Right lobe of liver (tissue), 4 donors: ENCODE results near the gene CAPZA2.

Experiments
- POLR2A ChIP-seq: fragments of 450-650 bp; IDR thresholded peaks from one replicate; pipeline ENCODE4 v1.6.1; 2017; ENCODE audit warnings: antibody characterized with exemption, mild to moderate bottlenecking
- TF ChIP-seq, protein P1 (sequence below), 4 donors: fragments of 200-600 bp in 3 of 4; fragments of 450-650 bp in 1 of 4; IDR thresholded peaks; one replicate each; pipeline versions ENCODE4 v1.5.1 to v1.8.0; 2016 to 2022; ENCODE audit warnings: antibody characterized with exemption in 4 of 4, mild to moderate bottlenecking in 2 of 4
- donor health status: DM: no; HTN: no; CAD: no.
- donor health status: DM: no; HTN: no; CAD: no.
- donor health status: DM: no; HTN: yes; CAD: no.

DNA sequence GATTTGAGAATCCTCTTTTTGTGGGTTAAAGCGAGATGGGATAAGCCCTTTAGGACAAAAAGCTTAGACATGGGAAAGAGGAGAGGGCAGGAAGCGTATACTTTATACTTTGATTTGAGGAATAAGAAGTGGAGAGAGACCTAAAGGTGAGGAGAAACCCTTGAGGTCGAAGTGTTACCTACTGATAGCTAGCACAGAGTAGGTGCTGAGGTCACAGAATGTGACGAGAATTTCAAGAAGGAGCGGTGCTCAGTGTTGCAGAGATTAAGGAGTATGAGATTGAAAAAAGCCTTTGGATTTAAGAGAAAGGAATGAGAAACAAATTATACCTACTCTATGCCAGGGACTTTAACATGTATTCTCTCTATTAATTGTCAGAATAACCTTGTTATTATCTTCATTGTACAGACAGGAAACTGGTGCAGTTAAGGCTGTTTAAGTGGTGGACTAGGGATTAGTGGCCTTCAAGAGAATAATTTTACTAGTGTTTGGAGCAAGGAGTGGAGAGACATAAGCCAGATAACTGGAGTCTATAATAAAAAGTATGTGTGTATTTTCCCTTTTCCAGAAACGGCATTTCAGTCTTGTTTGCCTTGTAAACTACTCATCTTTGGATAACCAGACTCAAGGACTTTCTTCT lies 8.8 kb downstream of the CAPZA2 start:
- TF ChIP-seq, protein P1, sequence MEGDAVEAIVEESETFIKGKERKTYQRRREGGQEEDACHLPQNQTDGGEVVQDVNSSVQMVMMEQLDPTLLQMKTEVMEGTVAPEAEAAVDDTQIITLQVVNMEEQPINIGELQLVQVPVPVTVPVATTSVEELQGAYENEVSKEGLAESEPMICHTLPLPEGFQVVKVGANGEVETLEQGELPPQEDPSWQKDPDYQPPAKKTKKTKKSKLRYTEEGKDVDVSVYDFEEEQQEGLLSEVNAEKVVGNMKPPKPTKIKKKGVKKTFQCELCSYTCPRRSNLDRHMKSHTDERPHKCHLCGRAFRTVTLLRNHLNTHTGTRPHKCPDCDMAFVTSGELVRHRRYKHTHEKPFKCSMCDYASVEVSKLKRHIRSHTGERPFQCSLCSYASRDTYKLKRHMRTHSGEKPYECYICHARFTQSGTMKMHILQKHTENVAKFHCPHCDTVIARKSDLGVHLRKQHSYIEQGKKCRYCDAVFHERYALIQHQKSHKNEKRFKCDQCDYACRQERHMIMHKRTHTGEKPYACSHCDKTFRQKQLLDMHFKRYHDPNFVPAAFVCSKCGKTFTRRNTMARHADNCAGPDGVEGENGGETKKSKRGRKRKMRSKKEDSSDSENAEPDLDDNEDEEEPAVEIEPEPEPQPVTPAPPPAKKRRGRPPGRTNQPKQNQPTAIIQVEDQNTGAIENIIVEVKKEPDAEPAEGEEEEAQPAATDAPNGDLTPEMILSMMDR (IDR thresholded peaks at IDR 0.05), result no peak
- no peak for TF ChIP-seq POLR2A
